ENCODE measurements around the gene RGMA. TPM values are rescaled to one million over a fixed set of nuclear protein-coding genes. Genes with fewer than 3 reads are reported as not detected.

The RGMA gene
- total RNA-seq, 1 experiment from 2014 or later = 5.5 TPM

- CTCF ChIA-PET = no interaction called here
- BruUV-seq (replicated peaks) = no TSS peak
These were observed 28.4 kb downstream of the RGMA start for GRCh38 chr15:93060336-93061248.

More at GRCh38 chr15:93060336-93061248, 28.4 kb downstream of the RGMA start:
- H2AFZ ChIP-seq (ENCODE audit: low read depth, low read length, poor library complexity, severe bottlenecking) = no peak overlapping the region
- H3K4me2 ChIP-seq (ENCODE audit: low read length) = no peak overlapping the region
- H3K9ac ChIP-seq (ENCODE audit: low read length) = no peak overlapping the region
- H3K4me3 ChIP-seq (replicated peaks in 1 of 2; ENCODE audit: low read depth in 1 of 2, low read length in 2 of 2) = no peak overlapping the region
- H4K20me1 ChIP-seq (ENCODE audit: insufficient read depth) = no peaks in the 10 kb centered on the region
- no peak for TF ChIP-seq POLR2A (IDR thresholded peaks at IDR 0.05; ENCODE audit: borderline replicate concordance, extremely low read depth, insufficient read depth, insufficient read length)
- TF ChIP-seq ELF1 (IDR thresholded peaks at IDR 0.05; ENCODE audit: borderline replicate concordance, low read depth) = no peak
- TF ChIP-seq SRF (IDR thresholded peaks at IDR 0.05; ENCODE audit: low read depth) = no peak
- TF ChIP-seq EZH2phosphoT487 (IDR thresholded peaks at IDR 0.05; ENCODE audit: borderline replicate concordance) = no peak
- no peak for TF ChIP-seq EGR1 (IDR thresholded peaks at IDR 0.05; ENCODE audit: low read depth)
- TF ChIP-seq ZBTB33 (IDR thresholded peaks at IDR 0.05; ENCODE audit: extremely low read depth, insufficient replicate concordance, low read length) = no peak
- no peak for TF ChIP-seq ZFX (IDR thresholded peaks at IDR 0.05)
- TF ChIP-seq, protein P1, sequence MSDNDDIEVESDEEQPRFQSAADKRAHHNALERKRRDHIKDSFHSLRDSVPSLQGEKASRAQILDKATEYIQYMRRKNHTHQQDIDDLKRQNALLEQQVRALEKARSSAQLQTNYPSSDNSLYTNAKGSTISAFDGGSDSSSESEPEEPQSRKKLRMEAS (IDR thresholded peaks at IDR 0.05) = no peak
- TF ChIP-seq YY1 (IDR thresholded peaks at IDR 0.05; ENCODE audit: extremely low read depth, insufficient replicate concordance, low read depth, low read length) = no peak
- TF ChIP-seq EZH2 (IDR thresholded peaks at IDR 0.05) = no peak
- no peak for TF ChIP-seq SIN3A (IDR thresholded peaks at IDR 0.05; ENCODE audit: low read depth)
- no peak for TF ChIP-seq RAD21 (IDR thresholded peaks at IDR 0.05; ENCODE audit: low read depth)
- no peak for TF ChIP-seq SP1 (IDR thresholded peaks at IDR 0.05; ENCODE audit: low read depth)
- TF ChIP-seq CEBPB (IDR thresholded peaks at IDR 0.05; ENCODE audit: low read depth) = no peak
- ChIA-PET RAD21 (ENCODE audit: low non-redundant PET in 1 of 2, low total read pairs in 2 of 2, uncharacterized antibody in 2 of 2, unreplicated experiment in 2 of 2) (no interaction called here), POLR2A (no interaction called here)
- no peaks in the 10 kb centered on the region for H3K36me3 ChIP-seq (ENCODE audit: control insufficient read depth in 1 of 2, insufficient read depth in 2 of 2, low read length in 2 of 2)
- no peak overlapping the region for H3K27ac ChIP-seq (ENCODE audit: low read depth, low read length)
- H3K4me1 ChIP-seq (ENCODE audit: control insufficient read depth in 1 of 2, insufficient read depth in 2 of 2, low read length in 2 of 2) = peaks cover 9 to 19% of the 10 kb centered on the region in 2 experiments
- no peaks in the 10 kb centered on the region for H3K9me3 ChIP-seq (ENCODE audit: control insufficient read depth in 1 of 2, insufficient read depth in 1 of 2, low read depth in 1 of 2, low read length in 2 of 2)
- no peaks in the 10 kb centered on the region for H3K79me2 ChIP-seq (ENCODE audit: insufficient read depth, low read length)
- ATAC-seq = no peak
- intact Hi-C loops (cut with micrococcal nuclease) = no loop called here
- no peak for DNase-seq (ENCODE audit: low read depth, low spot score)
- no peaks in the 10 kb centered on the region for H3K9me2 ChIP-seq (ENCODE audit: insufficient read depth)
- H3K27me3 ChIP-seq (ENCODE audit: insufficient read depth, low read length) = no peaks in the 10 kb centered on the region
